Femur (tissue), 1 donor: ENCODE measurements around the gene HSPB8.

ENCODE experiments used
- DNase-seq: peaks from one replicate; pipeline ENCODE4 v3.0.0-alpha.2; 2017

HSPB8 gene

GRCh38 chr12:119178544-119179334 lies at the start of gene HSPB8:
Gene HSPB8, plus strand, starts transcription at chr12:119178931. Its CDS starts 382 bp downstream, at chr12:119179313.
- DNase-seq, result peak; percentile 89

- DNase-seq, result no peak
These were observed 48.8 kb upstream of the HSPB8 start for GRCh38 chr12:119129827-119130434.

- no peak for DNase-seq
These were observed 48.2 kb upstream of the HSPB8 start for GRCh38 chr12:119130523-119130922.

- DNase-seq, result no peak
These were observed 44.3 kb upstream of the HSPB8 start for GRCh38 chr12:119134284-119135072.

- DNase-seq, result no peak
These were observed 41.8 kb upstream of the HSPB8 start for GRCh38 chr12:119136811-119137410.

- DNase-seq, result no peak
These were observed 39.3 kb upstream of the HSPB8 start for GRCh38 chr12:119139448-119139847.

- DNase-seq, result no peak
These were observed 33.4 kb upstream of the HSPB8 start for GRCh38 chr12:119145367-119145766.

- no peak for DNase-seq
These were observed 30.8 kb upstream of the HSPB8 start for GRCh38 chr12:119147847-119148448.

GRCh38 chr12:119149270-119149669 lies 29.5 kb upstream of the HSPB8 start:
- no peak for DNase-seq

GRCh38 chr12:119151445-119152026 lies 27.2 kb upstream of the HSPB8 start:
- DNase-seq, result no peak

- peak; percentile 52 for DNase-seq
These were observed 25.0 kb upstream of the HSPB8 start for GRCh38 chr12:119153477-119154434.

GRCh38 chr12:119154435-119154818 lies 24.3 kb upstream of the HSPB8 start:
- no peak for DNase-seq

- DNase-seq, result no peak
These were observed 22.2 kb upstream of the HSPB8 start for GRCh38 chr12:119156401-119157044.

GRCh38 chr12:119157528-119157927 lies 21.2 kb upstream of the HSPB8 start:
- DNase-seq, result peak; percentile 73

GRCh38 chr12:119157978-119158377 lies 20.8 kb upstream of the HSPB8 start:
- DNase-seq, result peak; percentile 50

- peak; percentile 47 for DNase-seq
These were observed 20.3 kb upstream of the HSPB8 start for GRCh38 chr12:119158402-119158801.

- DNase-seq, result no peak
These were observed 18.9 kb upstream of the HSPB8 start for GRCh38 chr12:119159844-119160243.

GRCh38 chr12:119167902-119168301 lies 10.8 kb upstream of the HSPB8 start:
- DNase-seq, result no peak

GRCh38 chr12:119168721-119169120 lies 10.0 kb upstream of the HSPB8 start:
- DNase-seq, result no peak

- DNase-seq, result no peak
These were observed 9.6 kb upstream of the HSPB8 start for GRCh38 chr12:119169150-119169549.

- DNase-seq, result no peak
These were observed 7.4 kb upstream of the HSPB8 start for GRCh38 chr12:119171291-119171690.
